HepG2 (cell line): ENCODE results near the gene SRGAP3. TPM values are rescaled to one million over a fixed set of nuclear protein-coding genes. Genes with fewer than 3 reads are reported as not detected.

Experiments used
- E2F1 ChIP-seq: sonication (generic); formaldehyde crosslinking; IDR thresholded peaks from 2 replicates; pipeline ENCODE4 v1.5.0; 2020; ENCODE audit warnings: missing genetic modification reagents
- HMGA1 ChIP-seq: sonication (generic); formaldehyde crosslinking; conservative IDR thresholded peaks from 2 replicates; pipeline ENCODE4 v1.4.0; 2020; ENCODE audit warnings: missing genetic modification reagents
- NR2F1 ChIP-seq, 2 experiments: fragments of 450-650 bp in 1 of 2; formaldehyde crosslinking in 1 of 2; IDR thresholded peaks; 2 replicates each; pipeline versions ENCODE4 v1.5.0 to v1.6.1; 2016 to 2020; ENCODE audit warnings: mild to moderate bottlenecking in 1 of 2, missing compliant biosample characterization in 1 of 2, missing genetic modification reagents in 1 of 2, moderate library complexity in 1 of 2
- RAD21 ChIP-seq: fragments of 450-650 bp; formaldehyde crosslinking; IDR thresholded peaks from 2 replicates; pipeline ENCODE4 v1.5.0; 2020; ENCODE audit warnings: mild to moderate bottlenecking
- SMC3 ChIP-seq: IDR thresholded peaks from 2 replicates; pipeline ENCODE4 v1.6.1; 2011; ENCODE audit warnings: low read length, improper control_type of control experiment
- SNAI1 ChIP-seq: sonication (generic); formaldehyde crosslinking; IDR thresholded peaks from 2 replicates; pipeline ENCODE4 v1.5.0; 2020; ENCODE audit warnings: mild to moderate bottlenecking, missing genetic modification reagents, borderline replicate concordance
- ZNF142 ChIP-seq: sonication (generic); formaldehyde crosslinking; IDR thresholded peaks from 2 replicates; pipeline ENCODE4 v1.4.0; 2020; ENCODE audit warnings: missing genetic modification reagents
- ZNF24 ChIP-seq: fragments of 450-650 bp; IDR thresholded peaks from 2 replicates; pipeline ENCODE4 v1.6.1; 2017; ENCODE audit warnings: antibody characterized with exemption, mild to moderate bottlenecking
- ZNF782 ChIP-seq: sonication (generic); formaldehyde crosslinking; IDR thresholded peaks from 2 replicates; pipeline ENCODE4 v1.4.0; 2020; ENCODE audit warnings: missing genetic modification reagents, mild to moderate bottlenecking, borderline replicate concordance
- polyA plus RNA-seq, 8 experiments: library from polyadenylated mRNA; depleted of rRNA in 3 of 8; stranded (reverse) in 7 of 8; unstranded in 1 of 8; fragments of >200 nt; fragmentation: Illumina TruSeq in 4 of 8; extraction: Trizol in 4 of 8; gene quantifications; 2 replicates each; pipeline versions ENCODE4 v1.2.1 to v1.2.3, GENCODE V29; 2011 to 2016; ENCODE audit warnings: low read depth in 4 of 8, missing spikeins in 1 of 8, mixed read lengths in 1 of 8; ENCODE audit not compliant: insufficient read depth in 1 of 8
- total RNA-seq, 5 experiments: library from RNA; depleted of rRNA; stranded (reverse); fragments of >200 nt; fragmentation: Illumina TruSeq; extraction: Trizol; gene quantifications; 2 replicates each; pipeline ENCODE4 v1.2.3, GENCODE V29; 2016; ENCODE audit warnings: low read depth in 1 of 5
- TF ChIP-seq, protein P1 (sequence below): sonication (generic); formaldehyde crosslinking; IDR thresholded peaks from 2 replicates; pipeline ENCODE4 v1.8.0; 2022; ENCODE audit warnings: low read depth, missing genetic modification reagents

The SRGAP3 gene
- total and polyA plus RNA-seq, 2 of the 13 experiments (the other 11 are each of a cell fraction or from before 2014, with no cell fraction given): 1.2 to 1.4 TPM

DNA sequence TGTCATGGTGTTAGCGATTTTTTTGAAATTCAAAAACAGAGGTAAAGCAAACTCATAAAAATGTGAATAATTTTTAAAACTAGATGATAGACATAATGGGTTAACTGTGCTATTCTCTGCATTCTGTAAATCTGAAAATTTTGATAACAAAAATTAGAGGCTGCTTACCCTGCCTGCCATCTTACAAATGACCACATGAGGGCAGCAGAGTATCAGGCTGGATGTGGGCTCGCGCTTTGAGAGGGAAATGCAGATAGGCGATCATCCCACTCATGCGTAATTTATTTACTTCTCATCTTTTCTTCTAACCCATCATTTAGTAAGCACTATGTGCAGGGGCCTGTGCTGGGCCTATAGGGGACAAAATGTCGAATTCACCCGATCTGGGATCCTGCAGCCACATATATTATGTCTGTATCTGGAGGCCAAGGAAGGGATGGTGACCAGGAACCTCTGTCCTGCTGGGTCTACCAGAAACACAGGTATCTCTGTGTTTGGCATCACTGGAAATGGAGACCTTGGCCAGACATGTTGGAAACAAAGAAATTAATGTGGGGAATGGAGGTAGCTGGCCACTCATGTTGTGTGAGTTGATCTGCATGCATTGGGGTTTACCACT is 278.4 kb downstream of the SRGAP3 start (continued):
- TF ChIP-seq ZNF142 (CRISPR knock-in tag) (no peak), SNAI1 (CRISPR knock-in tag) (no peak), RAD21 (CRISPR knock-in tag) (peak; percentile 88), ZNF24 (no peak), NR2F1 (CRISPR knock-in tag; IDR thresholded peaks at IDR 0.05) (no peak), ZNF782 (CRISPR knock-in tag) (no peak), E2F1 (CRISPR knock-in tag) (no peak), HMGA1 (no peak), SMC3 (peak; percentile 93)
- TF ChIP-seq, protein P1, sequence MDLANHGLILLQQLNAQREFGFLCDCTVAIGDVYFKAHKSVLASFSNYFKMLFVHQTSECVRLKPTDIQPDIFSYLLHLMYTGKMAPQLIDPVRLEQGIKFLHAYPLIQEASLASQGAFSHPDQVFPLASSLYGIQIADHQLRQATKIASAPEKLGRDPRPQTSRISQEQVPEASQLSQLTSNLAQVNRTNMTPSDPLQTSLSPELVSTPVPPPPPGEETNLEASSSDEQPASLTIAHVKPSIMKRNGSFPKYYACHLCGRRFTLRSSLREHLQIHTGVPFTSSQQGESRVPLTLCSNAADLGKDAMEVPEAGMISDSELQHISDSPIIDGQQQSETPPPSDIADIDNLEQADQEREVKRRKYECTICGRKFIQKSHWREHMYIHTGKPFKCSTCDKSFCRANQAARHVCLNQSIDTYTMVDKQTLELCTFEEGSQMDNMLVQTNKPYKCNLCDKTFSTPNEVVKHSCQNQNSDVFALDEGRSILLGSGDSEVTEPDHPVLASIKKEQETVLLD (CRISPR knock-in tag): no peak
